GM21390 (cell line): ENCODE data around the gene HIRIP3.
"Not testable (repeated sequence)": the region's sequence is repeated elsewhere in the genome, so short reads cannot be mapped to it uniquely, and the experiment has no call there.

Experiments
- ATAC-seq: cut with Tn5 transposase; IDR thresholded peaks from one replicate; pipeline ENCODE4 v1.9.1; 2021; ENCODE audit not compliant: unreplicated experiment

The HIRIP3 gene

DNA sequence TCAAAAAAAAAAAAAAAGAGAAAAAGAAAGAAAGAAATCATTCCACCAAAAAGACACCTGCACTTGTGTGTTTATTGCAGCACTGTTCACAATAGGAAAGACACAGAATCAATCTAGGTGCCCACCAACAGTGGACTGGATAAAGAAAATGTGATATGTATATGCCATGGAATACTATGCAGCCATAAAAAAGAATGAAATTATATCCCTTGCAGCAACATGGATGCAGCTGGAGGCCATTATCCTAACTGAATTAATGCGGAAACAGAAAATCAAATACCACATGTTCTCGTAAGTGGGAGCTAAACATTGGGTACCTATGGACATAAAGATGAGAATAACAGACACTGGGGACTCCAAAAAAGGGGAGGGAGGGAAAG is 21.9 kb upstream of the HIRIP3 start:
- no peak for ATAC-seq

DNA sequence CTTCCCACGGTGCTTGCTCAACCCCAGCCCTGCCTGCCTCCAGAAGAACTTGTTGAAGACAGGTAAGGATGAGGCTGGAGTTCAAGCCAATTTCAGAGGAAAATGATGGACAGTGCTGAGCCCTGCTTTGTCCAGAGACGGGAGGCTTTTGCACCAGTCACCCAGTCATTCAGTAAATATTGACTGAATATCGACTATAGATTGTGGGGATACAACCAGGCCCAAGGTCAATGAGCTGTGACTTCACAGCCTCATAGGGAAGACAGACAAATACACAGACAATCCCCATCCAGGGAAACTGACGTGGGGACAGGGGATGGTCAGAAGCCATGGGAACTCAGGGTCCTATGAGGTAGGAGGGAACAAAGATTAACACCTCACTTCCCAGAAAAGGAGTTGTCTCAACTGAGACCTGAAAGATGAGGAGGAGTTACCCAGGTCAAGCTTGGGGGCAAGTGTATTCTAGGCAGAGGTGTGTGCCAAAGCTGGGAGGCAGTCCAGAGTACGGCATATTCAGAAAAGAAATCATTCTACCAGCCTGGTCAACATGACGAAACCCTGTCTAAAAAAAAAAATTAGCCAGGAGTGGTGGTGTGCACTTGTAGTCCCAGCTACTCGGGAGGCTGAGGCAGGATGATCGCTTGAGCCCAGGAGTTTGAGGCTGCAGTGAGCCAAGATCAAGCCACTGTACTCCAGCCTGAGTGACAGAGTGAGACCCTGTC is 21.3 kb upstream of the HIRIP3 start:
- ATAC-seq = no peak

DNA sequence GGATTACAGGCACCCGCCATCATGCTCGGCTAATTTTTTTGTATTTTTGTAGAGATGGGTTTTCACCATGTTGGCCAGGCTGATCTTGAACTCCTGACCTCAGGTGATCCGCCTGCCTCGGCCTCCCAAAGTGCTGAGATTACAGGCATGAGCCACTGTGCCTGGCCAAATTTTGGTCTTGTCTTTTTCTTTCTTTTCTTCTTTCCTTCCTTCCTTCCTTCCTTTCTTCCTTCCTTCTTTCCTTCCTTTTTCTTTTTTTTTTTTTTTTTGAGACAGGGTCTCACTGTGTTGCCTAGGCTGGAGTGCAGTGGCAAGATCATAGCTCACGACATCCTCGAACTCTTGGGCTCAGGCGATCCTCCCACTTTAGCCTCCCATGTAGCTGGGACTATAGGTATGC is 20.0 kb upstream of the HIRIP3 start:
- ATAC-seq = not testable (repeated sequence)

DNA sequence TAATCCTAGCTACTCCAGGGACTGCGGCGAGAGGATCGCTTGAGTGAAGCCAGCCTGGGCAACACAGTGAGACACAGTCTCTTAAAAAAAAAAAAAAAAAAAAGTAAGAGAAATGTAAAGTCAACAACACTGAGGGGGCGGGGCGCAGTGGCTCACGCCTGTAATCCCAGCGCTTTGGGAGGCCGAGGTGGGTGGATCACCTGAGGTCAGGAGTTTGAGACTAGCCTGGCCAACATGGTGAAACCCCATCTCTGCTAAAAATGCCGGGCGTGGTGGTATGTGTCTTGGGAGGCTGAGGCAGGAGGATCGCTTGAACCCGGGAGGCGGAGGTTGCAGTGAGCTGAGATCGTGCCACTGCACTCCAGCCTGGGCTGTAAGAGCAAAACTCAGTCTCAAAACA is 17.2 kb upstream of the HIRIP3 start:
- ATAC-seq = not testable (repeated sequence)

GRCh38 chr16:30011714-30012504 is 16.5 kb upstream of the HIRIP3 start:
- no peak for ATAC-seq

DNA sequence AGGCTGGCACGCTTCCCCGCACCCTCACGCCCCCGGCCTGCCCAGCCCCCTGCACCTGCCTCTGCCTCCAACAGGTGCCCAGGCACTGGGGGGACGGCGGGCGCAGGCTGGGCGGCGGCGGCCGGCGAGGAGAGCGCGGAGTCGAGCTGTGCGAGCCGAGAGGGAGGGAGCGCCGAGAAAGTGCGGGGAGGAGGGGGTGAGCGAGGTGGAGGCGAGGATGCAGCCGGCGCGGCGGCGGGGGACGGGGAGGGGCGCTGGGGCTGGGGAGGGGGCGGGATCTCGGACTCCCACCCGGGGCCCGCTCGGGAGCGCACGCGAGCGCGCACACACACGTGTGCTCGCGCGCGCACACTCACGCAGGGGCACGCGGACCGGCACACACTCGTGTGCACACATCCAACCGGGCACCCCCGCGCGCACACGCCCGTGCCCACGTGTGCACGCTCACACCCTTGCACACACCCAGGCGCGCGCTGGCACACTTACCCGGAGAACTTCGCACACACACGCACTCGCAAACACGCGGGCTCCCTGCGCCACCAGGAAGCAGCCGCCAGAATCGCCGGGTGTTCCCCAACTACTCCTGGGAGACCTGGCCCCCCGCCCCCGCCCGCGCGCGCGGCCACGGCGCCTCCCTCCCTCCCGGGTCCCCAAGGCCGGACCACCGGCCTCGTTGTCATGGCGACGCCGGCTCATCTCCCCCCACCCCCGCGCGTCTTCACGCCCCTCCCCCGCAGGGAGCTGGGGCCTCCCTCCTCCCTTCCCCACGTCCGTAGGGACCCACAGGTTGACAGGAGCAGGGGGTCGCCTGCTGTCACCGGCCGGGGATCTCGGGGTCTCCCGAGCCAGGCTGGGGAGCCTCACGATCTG is 15.7 kb upstream of the HIRIP3 start, which contains the start of gene DOC2A:
Gene DOC2A (minus strand): TSS at position 184 of the 870 bp plus-strand sequence. CDS start 805 bp downstream, outside the sequence.
- no peak for ATAC-seq

- ATAC-seq = no peak
Measured at GRCh38 chr16:30009990-30010843, 14.8 kb upstream of the HIRIP3 start.

- no peak for ATAC-seq
Measured at GRCh38 chr16:30009085-30009862, 13.9 kb upstream of the HIRIP3 start.

DNA sequence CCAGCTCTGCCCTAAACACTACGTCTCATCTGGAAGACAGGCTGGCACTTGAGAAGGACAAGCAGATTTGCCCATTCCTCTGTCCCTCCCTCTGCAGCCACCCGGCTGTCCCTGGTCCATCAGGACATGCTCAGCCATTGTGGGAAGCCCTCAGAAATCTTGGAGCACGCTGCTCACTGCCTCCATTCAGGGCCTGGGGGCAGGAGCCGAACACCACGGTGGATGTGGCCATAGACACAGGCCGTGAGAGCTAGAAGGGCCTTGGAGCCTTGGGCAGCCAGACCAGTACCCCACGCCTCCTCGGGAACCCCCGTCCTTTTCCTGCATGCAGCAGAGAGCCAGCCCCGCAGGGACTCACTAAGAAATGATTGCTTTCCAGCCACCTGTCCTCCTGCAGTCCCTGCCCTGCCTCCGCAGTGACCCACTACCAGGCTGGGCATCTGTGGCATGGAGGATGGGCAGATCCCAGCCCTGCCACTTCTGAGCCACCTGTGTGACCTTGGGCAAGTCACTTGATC is 12.0 kb upstream of the HIRIP3 start:
- no peak for ATAC-seq

- no peak for ATAC-seq
Measured at GRCh38 chr16:30006659-30007377, 11.4 kb upstream of the HIRIP3 start.

GRCh38 chr16:30006095-30006473 is 10.7 kb upstream of the HIRIP3 start:
- ATAC-seq = no peak

- ATAC-seq = no peak
Measured at GRCh38 chr16:30005341-30006094, 10.1 kb upstream of the HIRIP3 start.

GRCh38 chr16:30004811-30005242 is 9.4 kb upstream of the HIRIP3 start:
- ATAC-seq = no peak

DNA sequence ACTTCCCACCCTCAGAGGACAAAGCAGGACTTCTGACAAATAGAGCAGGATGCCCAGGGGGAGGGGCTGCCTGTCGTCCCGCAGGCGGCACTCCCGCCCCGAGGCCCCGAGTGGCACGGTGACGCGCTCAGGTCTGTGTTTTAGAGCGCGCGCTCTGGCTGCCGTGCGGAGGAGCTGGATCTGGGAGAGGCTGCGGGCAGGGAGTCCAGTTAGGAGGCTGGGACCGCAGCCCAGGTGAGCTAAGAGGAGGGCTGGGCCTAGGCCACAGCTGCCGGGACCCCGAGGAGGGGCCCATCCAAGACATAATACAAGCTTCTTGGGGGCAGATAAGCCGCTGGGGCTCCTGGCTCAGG is 9.0 kb upstream of the HIRIP3 start:
- no peak for ATAC-seq

DNA sequence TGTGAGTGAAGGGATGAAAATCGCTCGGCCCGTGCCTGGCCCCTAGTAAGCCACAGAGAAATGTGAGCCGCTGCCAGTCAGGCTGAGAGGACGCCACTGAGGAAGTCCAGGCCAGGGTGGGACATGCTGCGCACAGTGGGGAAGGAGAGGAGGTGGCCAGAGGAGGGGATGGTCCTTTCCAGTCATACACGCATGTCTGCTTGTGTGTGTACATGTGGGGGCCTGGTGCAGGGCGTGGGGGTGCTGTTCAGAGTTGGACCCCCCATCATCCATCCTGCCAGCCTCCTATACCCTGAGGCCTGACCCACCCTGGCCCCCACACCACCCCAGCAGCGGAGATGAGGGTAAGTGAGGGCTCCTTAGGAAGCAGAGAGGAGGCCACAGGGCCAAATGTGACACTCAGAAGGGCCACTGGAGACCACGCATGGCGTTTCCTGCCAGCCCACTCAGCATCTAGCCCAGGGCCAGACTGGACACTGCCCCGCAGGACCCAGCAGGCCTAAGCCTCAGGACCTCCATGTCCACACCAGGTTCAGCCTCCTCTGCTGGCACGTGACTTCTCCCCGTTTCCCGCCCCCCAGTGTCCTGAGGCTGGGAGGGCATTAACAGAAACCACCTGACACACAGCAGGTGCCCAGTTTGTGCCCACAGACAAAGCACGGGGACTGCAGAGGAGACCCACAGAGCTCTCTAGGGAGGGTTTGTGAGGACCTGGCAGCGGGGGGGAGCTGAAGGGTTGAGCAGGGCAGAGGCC is 8.4 kb upstream of the HIRIP3 start:
- no peak for ATAC-seq

DNA sequence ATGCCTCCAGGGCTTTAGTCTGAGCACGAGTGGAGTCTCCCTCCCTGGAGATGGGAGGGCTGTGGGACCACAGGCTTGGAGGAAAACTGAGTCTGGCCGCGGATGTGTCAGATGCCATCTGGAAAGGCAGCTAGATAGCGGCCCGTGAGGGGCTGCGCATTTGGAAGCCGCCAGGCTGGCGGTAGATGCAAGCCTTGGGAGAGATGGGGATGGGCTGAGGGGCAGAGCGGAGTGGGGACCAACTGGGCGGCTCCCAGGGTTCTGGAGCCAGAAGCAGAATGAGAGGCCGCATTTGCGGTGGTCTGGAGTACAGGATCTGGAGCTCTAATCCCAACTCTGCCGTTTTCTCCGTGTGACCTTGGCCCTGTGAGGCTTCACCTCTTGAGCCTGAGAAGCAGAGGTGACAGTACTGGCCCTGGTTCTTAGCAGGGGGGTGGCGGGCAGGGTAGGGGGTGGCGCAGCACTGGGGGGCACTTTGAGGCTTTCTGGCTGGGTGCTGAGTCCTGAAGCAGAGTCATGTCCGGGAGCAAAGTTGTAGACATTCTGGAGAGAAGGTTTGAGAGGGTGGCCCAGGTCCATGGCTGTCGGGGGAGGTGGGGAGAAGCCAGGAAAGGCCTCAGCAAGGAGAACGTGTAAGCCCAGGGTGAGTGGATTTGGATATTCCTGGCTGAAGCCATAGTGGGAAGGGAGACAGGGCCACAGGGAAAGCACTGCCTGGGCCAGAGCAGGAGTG is 7.4 kb upstream of the HIRIP3 start:
- ATAC-seq = no peak
